ENCODE results near the gene FAM161B. TPM values are rescaled to one million over a fixed set of nuclear protein-coding genes. Genes with fewer than 3 reads are reported as not detected.
A peak's percentile ranks its signal among the peaks of the same experiment; 100 is the strongest.

Gene FAM161B
- total RNA-seq, 1 experiment from 2014 or later, result 1.6 TPM

GRCh38 chr14:73953731-73954130, 3.8 kb upstream of the FAM161B start:
- intact Hi-C loops (cut with micrococcal nuclease; ENCODE audit: unreplicated experiment), result loop anchor here (5.0 kb wide), 1 partner anchor 66 kb away; the partner anchor contains the start of gene ZNF410
- TF ChIP-seq CTCF (IDR thresholded peaks at IDR 0.05; ENCODE audit: insufficient read depth in 1 of 2, low read depth in 1 of 2, low read length in 1 of 2, severe bottlenecking in 1 of 2, unreplicated experiment in 1 of 2), result no peak
- Histone ChIP-seq H3K4me1 (peaks cover 7% of the 10 kb centered on the region), H3K9me3 (no peaks in the 10 kb centered on the region), H3K4me3 (ENCODE audit: low read depth, low read length) (no peak overlapping the region), H3K27me3 (replicated peaks; ENCODE audit: control insufficient read depth, insufficient read depth, low read length) (no peaks in the 10 kb centered on the region), H3K36me3 (ENCODE audit: control insufficient read depth, insufficient read depth, low read length) (0 out of 2 replicates have a peak, but pooled peaks cover 1% of the 10 kb centered on the region)
- H3K36me3 Mint-ChIP-seq (ENCODE audit: insufficient read depth, unreplicated experiment), result peaks cover 25% of the 10 kb centered on the region
- no TSS peak for BruUV-seq (replicated peaks)
- POLR2A ChIA-PET, result no interaction called here
- H3K4me1 Mint-ChIP-seq (ENCODE audit: low read depth, unreplicated experiment), result no peaks in the 10 kb centered on the region
- H3K27ac Mint-ChIP-seq (ENCODE audit: unreplicated experiment), result no peak overlapping the region
- no peaks in the 10 kb centered on the region for H3K27me3 Mint-ChIP-seq (ENCODE audit: insufficient read depth, unreplicated experiment)
- no peaks in the 10 kb centered on the region for H3K9me3 Mint-ChIP-seq (ENCODE audit: unreplicated experiment)
- no peak overlapping the region for H3K4me3 Mint-ChIP-seq (ENCODE audit: unreplicated experiment)
- CTCF ChIA-PET, result no interaction called here
- DNase-seq, result no peak

GRCh38 chr14:73945159-73945670, 4.7 kb downstream of the FAM161B start:
- ChIA-PET POLR2A (interaction anchor here (0.7 to 1.1 kb wide), 2 partner anchors 95 to 232 kb away, joined by 3 read pairs; no protein-coding TSS in a partner anchor), CTCF (no interaction called here)
- Mint-ChIP-seq H3K9me3 (ENCODE audit: unreplicated experiment) (no peaks in the 10 kb centered on the region), H3K36me3 (ENCODE audit: insufficient read depth, unreplicated experiment) (peaks cover 7% of the 10 kb centered on the region), H3K27ac (ENCODE audit: unreplicated experiment) (no peak overlapping the region), H3K4me3 (ENCODE audit: unreplicated experiment) (no peak overlapping the region), H3K27me3 (ENCODE audit: insufficient read depth, unreplicated experiment) (peaks cover 13% of the 10 kb centered on the region), H3K4me1 (ENCODE audit: low read depth, unreplicated experiment) (peaks cover 17% of the 10 kb centered on the region)
- intact Hi-C loops (cut with micrococcal nuclease; ENCODE audit: unreplicated experiment), result no loop called here
- peaks cover 23% of the 10 kb centered on the region for H3K4me1 ChIP-seq
- H3K4me3 ChIP-seq (ENCODE audit: low read depth, low read length), result no peak overlapping the region
- no peak for TF ChIP-seq CTCF (IDR thresholded peaks at IDR 0.05; ENCODE audit: insufficient read depth in 1 of 2, low read depth in 1 of 2, low read length in 1 of 2, severe bottlenecking in 1 of 2, unreplicated experiment in 1 of 2)
- peaks cover 3% of the 10 kb centered on the region; the same call in 1 of the 2 replicates for H3K27me3 ChIP-seq (replicated peaks; ENCODE audit: control insufficient read depth, insufficient read depth, low read length)
- no peaks in the 10 kb centered on the region for H3K36me3 ChIP-seq (ENCODE audit: control insufficient read depth, insufficient read depth, low read length)
- peak; percentile 48 to 55 for DNase-seq
- H3K9me3 ChIP-seq, result no peaks in the 10 kb centered on the region
- BruUV-seq (replicated peaks), result no TSS peak

DNA sequence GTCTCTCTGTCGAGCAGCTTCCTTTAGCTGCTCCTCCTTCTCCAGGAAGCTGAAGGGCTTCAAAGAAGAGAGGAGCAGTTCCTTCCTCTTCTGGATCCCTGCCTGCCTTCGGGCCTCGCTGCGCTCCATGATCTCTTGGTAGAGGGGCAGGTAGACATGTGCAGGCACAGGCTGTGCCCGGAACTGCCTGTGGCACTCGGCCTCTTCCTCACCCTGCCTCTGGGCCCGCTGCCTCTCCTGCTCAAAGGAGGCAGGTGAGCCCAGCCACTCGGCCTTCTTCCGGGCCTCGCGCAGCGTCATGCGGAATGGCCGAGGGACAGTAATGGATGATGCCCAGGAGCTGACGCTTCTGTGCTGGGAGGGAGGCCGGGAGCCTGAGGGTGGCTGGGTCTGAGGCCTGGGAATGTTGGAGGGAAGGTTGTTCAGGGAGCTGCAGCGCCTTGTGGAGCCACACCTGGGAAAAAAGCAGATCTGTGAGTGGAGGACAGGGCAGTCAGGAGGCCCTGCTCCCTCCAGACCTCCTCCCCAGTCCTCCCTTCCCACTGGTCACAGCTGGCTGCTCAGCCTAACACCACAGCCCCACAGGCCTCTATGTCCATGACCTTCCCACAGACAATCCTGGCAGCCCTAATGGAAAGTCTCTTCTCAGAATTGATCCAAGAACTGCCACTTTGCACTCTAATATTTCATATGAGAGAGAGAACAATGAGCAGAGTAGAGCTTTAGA, 5.3 kb downstream of the FAM161B start:
- no peaks in the 10 kb centered on the region for H3K36me3 ChIP-seq (ENCODE audit: control insufficient read depth, insufficient read depth, low read length)
- Mint-ChIP-seq H3K27ac (ENCODE audit: unreplicated experiment) (no peak overlapping the region), H3K9me3 (ENCODE audit: unreplicated experiment) (no peaks in the 10 kb centered on the region), H3K27me3 (ENCODE audit: insufficient read depth, unreplicated experiment) (peaks cover 13% of the 10 kb centered on the region), H3K36me3 (ENCODE audit: insufficient read depth, unreplicated experiment) (peaks cover under 1% of the 10 kb centered on the region), H3K4me1 (ENCODE audit: low read depth, unreplicated experiment) (peaks cover 17% of the 10 kb centered on the region), H3K4me3 (ENCODE audit: unreplicated experiment) (no peak overlapping the region)
- intact Hi-C loops (cut with micrococcal nuclease; ENCODE audit: unreplicated experiment), result loop anchor here (5.0 kb wide), 1 partner anchor 93 kb away; no protein-coding TSS in a partner anchor
- peak in 1 of 2 experiments; percentile 27 for DNase-seq
- H3K4me3 ChIP-seq (ENCODE audit: low read depth, low read length), result no peak overlapping the region
- ChIA-PET POLR2A (interaction anchor here (1.1 kb wide), 1 partner anchor 231 kb away, joined by 3 read pairs; no protein-coding TSS in a partner anchor), CTCF (no interaction called here)
- peaks cover 3% of the 10 kb centered on the region; the same call in 1 of the 2 replicates for H3K27me3 ChIP-seq (replicated peaks; ENCODE audit: control insufficient read depth, insufficient read depth, low read length)
- no TSS peak for BruUV-seq (replicated peaks)
- no peak for TF ChIP-seq CTCF (IDR thresholded peaks at IDR 0.05; ENCODE audit: insufficient read depth in 1 of 2, low read depth in 1 of 2, low read length in 1 of 2, severe bottlenecking in 1 of 2, unreplicated experiment in 1 of 2)
- H3K4me1 ChIP-seq, result peaks cover 23% of the 10 kb centered on the region
- H3K9me3 ChIP-seq, result no peaks in the 10 kb centered on the region
